Upper lobe of left lung (tissue), 6 donors: ENCODE data around the gene SLF2. TPM values are rescaled to one million over a fixed set of nuclear protein-coding genes. Genes with fewer than 3 reads are reported as not detected.

ENCODE experiments used
- ATAC-seq, 2 donors: fragments of 200-7000 bp; cut with Tn5 transposase; one replicate each; pipeline ENCODE4 v1.9.1; 2022; ENCODE audit warnings: mild to moderate bottlenecking in 2 of 2, moderate library complexity in 2 of 2; ENCODE audit not compliant: low FRiP score in 2 of 2
- DNase-seq, 2 donors: peaks; one replicate each; pipeline ENCODE4 v3.0.0-alpha.2; 2019 to 2020
- H3K27ac ChIP-seq, 4 donors: fragments of 200-600 bp; sonication (generic); one replicate each; pipeline ENCODE4 v1.5.1; 2016 to 2019
- H3K27me3 ChIP-seq, 4 donors: fragments of 200-600 bp; sonication (generic); one replicate each; pipeline ENCODE4 v1.5.1; 2017 to 2019
- H3K36me3 ChIP-seq, 4 donors: fragments of 200-600 bp; sonication (generic); one replicate each; pipeline ENCODE4 v1.5.1; 2016 to 2019
- H3K4me1 ChIP-seq, 4 donors: fragments of 200-600 bp; sonication (generic); one replicate each; pipeline ENCODE4 v1.5.1; 2018 to 2019
- H3K4me3 ChIP-seq, 4 donors: fragments of 200-600 bp; sonication (generic); one replicate each; pipeline ENCODE4 v1.5.1; 2017 to 2019; ENCODE audit warnings: mild to moderate bottlenecking in 2 of 4, moderate library complexity in 1 of 4
- H3K9me3 ChIP-seq, 4 donors: fragments of 200-600 bp; sonication (generic); one replicate each; pipeline ENCODE4 v1.5.1; 2018 to 2019
- EP300 ChIP-seq, 4 donors: sonication (generic); formaldehyde crosslinking; IDR thresholded peaks; one replicate each; pipeline ENCODE4 v1.5.1; 2017; ENCODE audit warnings: antibody characterized with exemption in 4 of 4, control low read depth in 2 of 4
- POLR2A ChIP-seq, 4 donors: fragments of 450-650 bp; IDR thresholded peaks; one replicate each; pipeline ENCODE4 v1.5.1; 2016 to 2017; ENCODE audit warnings: antibody characterized with exemption in 4 of 4, mild to moderate bottlenecking in 2 of 4
- POLR2AphosphoS5 ChIP-seq, 2 donors: sonication (generic); formaldehyde crosslinking; IDR thresholded peaks; one replicate each; pipeline ENCODE4 v1.5.1; 2017; ENCODE audit warnings: antibody characterized with exemption in 2 of 2
- WGBS, 2 donors: methylation state at CpG; one replicate each; pipeline ENCODE4 v1.1.5; 2017 to 2018; 5-methylcytosine and 5-hydroxymethylcytosine counted together
- total RNA-seq, 6 donors: library from RNA; depleted of rRNA in 4 of 6; stranded (reverse); fragments of >200 nt in 4 of 6; gene quantifications; one replicate each; pipeline versions ENCODE4 v1.1.0 to v1.2.1, GENCODE V29; 2016 to 2021
- TF ChIP-seq, protein P1 (sequence below), 6 experiments: fragments of 450-650 bp in 4 of 6; fragments of 200-600 bp in 2 of 6; sonication (generic) in 2 of 6; IDR thresholded peaks; one replicate each; pipeline ENCODE4 v1.5.1; 2016 to 2019; ENCODE audit warnings: antibody characterized with exemption in 6 of 6
- donor health status: DM: no; HTN: no; CAD: no; lungs with moderate emphysema.
- donor health status: DM: no; HTN: yes; CAD: no; lungs with severe emphysema.

SLF2 gene
- total RNA-seq, 6 donors from 2014 or later = 13.4 to 60.8 (median 28.2) TPM

DNA sequence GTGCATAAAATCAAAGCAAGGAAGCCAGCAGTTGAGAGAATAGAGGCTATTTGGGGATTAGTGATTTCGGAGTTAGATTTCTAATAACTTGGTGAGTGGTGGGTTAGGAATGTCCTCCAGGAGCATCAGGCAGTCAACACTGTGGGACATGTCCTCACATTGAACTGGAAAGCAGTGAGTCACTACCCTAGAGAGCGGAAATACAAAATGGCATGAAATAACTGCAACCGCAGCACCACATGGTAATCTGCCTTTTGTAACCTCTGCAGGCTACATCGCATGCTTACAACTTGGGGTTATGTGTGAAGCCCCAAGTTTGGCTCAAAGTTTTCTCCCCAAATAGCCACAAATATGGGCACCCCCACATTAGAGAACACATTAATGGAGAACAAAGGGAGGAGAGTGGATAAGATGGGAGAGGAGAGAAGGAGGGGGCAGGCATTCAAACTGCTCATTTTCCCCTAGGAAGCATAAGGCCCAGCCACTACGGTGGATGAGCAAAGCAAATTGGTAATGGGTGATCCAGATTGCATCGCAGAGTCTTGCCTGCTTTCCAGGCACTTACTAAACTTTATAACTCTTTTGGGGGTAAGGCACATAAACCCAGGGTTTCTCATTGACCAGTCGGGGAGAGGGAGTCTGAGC lies 22.0 kb upstream of the SLF2 start:
- no peaks in the 10 kb centered on the region for H3K4me1 ChIP-seq
- no peaks in the 10 kb centered on the region for H3K36me3 ChIP-seq
- no peaks in the 10 kb centered on the region for H3K9me3 ChIP-seq
- no peak overlapping the region for H3K4me3 ChIP-seq
- no peak overlapping the region for H3K27ac ChIP-seq
- TF ChIP-seq EP300 (IDR thresholded peaks at IDR 0.05) (no peak), POLR2AphosphoS5 (IDR thresholded peaks at IDR 0.05) (no peak), POLR2A (IDR thresholded peaks at IDR 0.05) (no peak)
- TF ChIP-seq, protein P1, sequence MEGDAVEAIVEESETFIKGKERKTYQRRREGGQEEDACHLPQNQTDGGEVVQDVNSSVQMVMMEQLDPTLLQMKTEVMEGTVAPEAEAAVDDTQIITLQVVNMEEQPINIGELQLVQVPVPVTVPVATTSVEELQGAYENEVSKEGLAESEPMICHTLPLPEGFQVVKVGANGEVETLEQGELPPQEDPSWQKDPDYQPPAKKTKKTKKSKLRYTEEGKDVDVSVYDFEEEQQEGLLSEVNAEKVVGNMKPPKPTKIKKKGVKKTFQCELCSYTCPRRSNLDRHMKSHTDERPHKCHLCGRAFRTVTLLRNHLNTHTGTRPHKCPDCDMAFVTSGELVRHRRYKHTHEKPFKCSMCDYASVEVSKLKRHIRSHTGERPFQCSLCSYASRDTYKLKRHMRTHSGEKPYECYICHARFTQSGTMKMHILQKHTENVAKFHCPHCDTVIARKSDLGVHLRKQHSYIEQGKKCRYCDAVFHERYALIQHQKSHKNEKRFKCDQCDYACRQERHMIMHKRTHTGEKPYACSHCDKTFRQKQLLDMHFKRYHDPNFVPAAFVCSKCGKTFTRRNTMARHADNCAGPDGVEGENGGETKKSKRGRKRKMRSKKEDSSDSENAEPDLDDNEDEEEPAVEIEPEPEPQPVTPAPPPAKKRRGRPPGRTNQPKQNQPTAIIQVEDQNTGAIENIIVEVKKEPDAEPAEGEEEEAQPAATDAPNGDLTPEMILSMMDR (IDR thresholded peaks at IDR 0.05) = no peak
- WGBS, 2 donors = 88% methylated on average over 7 of the region's 7 CpGs
- no peaks in the 10 kb centered on the region for H3K27me3 ChIP-seq
- ATAC-seq (peak in 1 of 2 donors; percentile 80), DNase-seq (no peak)

DNA sequence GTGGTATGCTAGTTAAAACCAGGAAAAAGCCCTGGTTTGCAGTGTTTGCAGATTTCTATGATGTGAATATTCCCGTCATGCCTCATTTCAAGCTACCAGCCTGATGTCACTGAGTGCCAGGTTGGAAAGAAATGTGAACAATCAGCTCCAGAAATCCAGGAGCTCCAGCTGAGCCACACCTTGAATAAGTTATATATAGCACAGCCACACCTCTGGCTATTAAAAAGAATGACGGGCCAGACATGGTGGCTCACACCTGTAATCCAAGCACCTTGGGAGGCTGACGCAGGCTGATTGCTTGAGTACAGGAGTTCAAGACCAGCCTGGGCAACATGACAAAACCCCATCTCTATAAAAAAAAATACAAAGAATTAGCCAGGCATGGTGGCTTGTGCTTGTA lies 18.7 kb upstream of the SLF2 start:
- Histone ChIP-seq H3K4me1 (no peaks in the 10 kb centered on the region), H3K27me3 (no peaks in the 10 kb centered on the region), H3K36me3 (no peaks in the 10 kb centered on the region), H3K9me3 (no peaks in the 10 kb centered on the region), H3K4me3 (no peak overlapping the region), H3K27ac (no peak overlapping the region)
- DNase-seq = no peak
- ATAC-seq = no peak
- TF ChIP-seq POLR2AphosphoS5 (IDR thresholded peaks at IDR 0.05) = no peak
- TF ChIP-seq, protein P1 (IDR thresholded peaks at IDR 0.05) = no peak
- TF ChIP-seq POLR2A (IDR thresholded peaks at IDR 0.05) = no peak
- TF ChIP-seq EP300 (IDR thresholded peaks at IDR 0.05) = no peak
- WGBS, 2 donors = 75 to 81% methylated on average over 3 of the region's 3 CpGs

DNA sequence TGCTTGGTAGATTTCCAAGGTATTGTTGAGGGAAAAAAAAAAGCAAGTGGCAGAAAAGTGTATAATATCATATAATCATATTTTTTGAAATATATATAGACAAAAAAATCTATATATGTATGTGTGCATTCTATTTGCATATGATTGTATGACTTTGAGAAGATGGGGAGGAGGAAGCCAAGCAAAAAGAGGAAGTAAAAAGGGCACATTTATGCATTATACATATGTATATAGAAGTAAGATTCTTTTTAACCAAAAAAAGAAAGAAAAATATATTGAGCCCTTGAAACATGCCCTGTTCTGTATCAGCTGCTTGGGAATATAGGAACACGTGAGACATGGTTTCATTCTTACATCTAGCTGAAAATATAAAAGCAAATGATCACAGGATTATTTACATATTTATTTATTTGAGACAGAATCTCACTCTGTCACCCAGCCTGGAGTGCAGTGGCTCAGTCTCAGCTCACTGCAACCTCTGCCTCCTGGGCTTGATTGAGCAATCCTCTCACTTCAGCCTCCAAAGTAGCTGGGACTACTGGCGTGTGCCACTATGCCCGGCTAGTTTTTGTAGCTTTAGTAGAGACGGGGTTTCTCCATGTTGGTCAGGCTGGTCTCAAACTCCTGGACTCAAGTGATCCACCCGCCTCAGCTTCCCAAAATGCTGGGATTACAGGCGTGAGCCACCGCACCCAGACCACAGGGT lies 18.0 kb upstream of the SLF2 start:
- ATAC-seq (no peak), DNase-seq (no peak)
- no peaks in the 10 kb centered on the region for H3K9me3 ChIP-seq
- no peaks in the 10 kb centered on the region for H3K4me1 ChIP-seq
- no peaks in the 10 kb centered on the region for H3K27me3 ChIP-seq
- no peak overlapping the region for H3K4me3 ChIP-seq
- no peaks in the 10 kb centered on the region for H3K36me3 ChIP-seq
- WGBS, 2 donors = 57 to 61% methylated on average over 7 of the region's 7 CpGs
- TF ChIP-seq POLR2A (IDR thresholded peaks at IDR 0.05) (no peak), POLR2AphosphoS5 (IDR thresholded peaks at IDR 0.05) (no peak), EP300 (IDR thresholded peaks at IDR 0.05) (no peak)
- TF ChIP-seq, protein P1 (IDR thresholded peaks at IDR 0.05) = no peak
- no peak overlapping the region for H3K27ac ChIP-seq

DNA sequence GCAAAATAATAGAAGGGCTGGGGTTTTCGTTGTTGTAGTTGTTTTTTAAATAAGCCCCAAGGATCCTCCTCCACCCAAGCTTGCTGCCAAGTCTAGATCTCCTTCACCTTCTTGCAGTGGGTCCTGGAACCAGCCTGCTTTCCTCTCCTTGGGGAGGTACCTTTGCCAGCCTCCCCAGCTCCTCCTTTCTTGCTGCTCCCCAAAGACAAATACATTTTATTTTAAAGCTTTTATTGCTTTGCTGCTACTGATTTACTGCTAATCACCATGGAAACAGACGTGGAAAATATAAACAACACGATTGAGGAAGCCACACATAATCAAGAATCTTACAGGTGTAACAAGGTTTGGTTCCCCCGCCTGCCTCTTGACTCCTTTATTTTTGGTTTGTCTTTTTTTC lies 17.4 kb upstream of the SLF2 start:
- 45 to 46% methylated on average over 4 of the region's 4 CpGs for WGBS, 2 donors
- DNase-seq (no peak), ATAC-seq (no peak)
- H3K36me3 ChIP-seq = no peaks in the 10 kb centered on the region
- H3K27ac ChIP-seq = no peak overlapping the region
- no peak for TF ChIP-seq EP300 (IDR thresholded peaks at IDR 0.05)
- no peak for TF ChIP-seq POLR2A (IDR thresholded peaks at IDR 0.05)
- TF ChIP-seq POLR2AphosphoS5 (IDR thresholded peaks at IDR 0.05) = no peak
- TF ChIP-seq, protein P1 (IDR thresholded peaks at IDR 0.05) = no peak
- no peaks in the 10 kb centered on the region for H3K4me1 ChIP-seq
- H3K27me3 ChIP-seq = no peaks in the 10 kb centered on the region
- no peak overlapping the region for H3K4me3 ChIP-seq
- H3K9me3 ChIP-seq = no peaks in the 10 kb centered on the region
